NCI-H345 treated with DMSO at 0.1 percent for 48 hours (cell line): Measurements from ENCODE around the gene MXRA7.
"Not testable (repeated sequence)": the region's sequence is repeated elsewhere in the genome, so short reads cannot be mapped to it uniquely, and the experiment has no call there.

ENCODE experiments used
- DNase-seq: peaks from one replicate; lab custom pipeline; 2025; ENCODE audit not compliant: unreplicated experiment; lab: John Stamatoyannopoulos, UW

Gene MXRA7

GRCh38 chr17:76716146-76716838 lies 5.5 kb upstream of the MXRA7 start:
- no peak for DNase-seq

- DNase-seq, result no peak
Observed at GRCh38 chr17:76715496-76715830, 4.7 kb upstream of the MXRA7 start.

DNA sequence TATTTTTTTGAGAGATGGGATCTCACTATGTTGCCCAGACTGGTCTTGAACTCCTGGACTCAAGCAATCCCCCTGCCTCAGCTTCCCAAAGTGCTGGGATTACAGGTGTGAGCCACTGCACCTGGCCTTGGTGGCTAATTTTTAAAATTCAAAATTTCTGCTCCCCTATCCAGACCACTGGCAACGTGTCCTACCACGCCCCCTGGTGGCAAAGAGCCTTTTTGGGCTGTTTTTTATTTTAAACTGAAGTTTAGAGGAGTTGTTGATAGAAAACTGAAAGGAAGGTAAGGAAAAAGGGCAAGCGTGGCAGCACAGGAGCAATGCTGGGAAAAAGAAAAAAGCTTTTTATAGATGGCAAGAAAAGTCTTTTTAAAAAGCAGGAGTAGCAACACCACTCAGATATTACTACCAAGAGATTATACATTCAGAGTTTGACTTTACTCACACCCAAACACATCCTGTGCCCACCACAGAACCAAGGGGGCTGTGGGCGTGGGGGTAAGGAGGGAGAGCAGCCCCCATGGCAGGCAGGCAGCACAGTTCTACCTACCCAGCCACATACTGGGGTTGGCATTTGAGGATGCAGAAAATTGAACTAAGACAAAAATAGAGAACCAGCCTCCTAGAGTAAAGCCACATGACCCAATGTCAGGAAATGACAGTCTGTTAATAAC lies 4.2 kb upstream of the MXRA7 start:
- no peak for DNase-seq

GRCh38 chr17:76714336-76714735 lies 3.6 kb upstream of the MXRA7 start:
- no peak for DNase-seq

DNA sequence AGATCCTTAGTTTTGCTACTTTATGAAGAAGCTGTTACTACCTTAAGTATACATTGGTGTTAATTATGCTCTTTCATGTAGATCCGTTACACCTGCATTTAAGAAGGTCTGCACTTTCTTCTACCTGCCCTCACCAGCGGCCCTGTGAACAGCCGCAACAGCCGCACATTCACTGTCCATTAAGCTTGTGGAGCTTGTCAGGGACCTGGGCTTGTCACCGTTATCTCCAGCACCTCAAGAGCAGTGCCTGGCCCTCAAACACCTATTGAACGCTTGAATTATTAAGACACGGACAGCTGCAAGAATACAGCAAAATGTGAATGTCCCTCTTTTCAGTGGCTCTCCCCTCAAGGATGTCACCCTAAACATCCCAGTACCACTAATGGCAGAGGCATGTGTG lies 3.0 kb upstream of the MXRA7 start:
- DNase-seq, result no peak

GRCh38 chr17:76712321-76712720 lies 1.6 kb upstream of the MXRA7 start:
- DNase-seq, result not testable (repeated sequence)

DNA sequence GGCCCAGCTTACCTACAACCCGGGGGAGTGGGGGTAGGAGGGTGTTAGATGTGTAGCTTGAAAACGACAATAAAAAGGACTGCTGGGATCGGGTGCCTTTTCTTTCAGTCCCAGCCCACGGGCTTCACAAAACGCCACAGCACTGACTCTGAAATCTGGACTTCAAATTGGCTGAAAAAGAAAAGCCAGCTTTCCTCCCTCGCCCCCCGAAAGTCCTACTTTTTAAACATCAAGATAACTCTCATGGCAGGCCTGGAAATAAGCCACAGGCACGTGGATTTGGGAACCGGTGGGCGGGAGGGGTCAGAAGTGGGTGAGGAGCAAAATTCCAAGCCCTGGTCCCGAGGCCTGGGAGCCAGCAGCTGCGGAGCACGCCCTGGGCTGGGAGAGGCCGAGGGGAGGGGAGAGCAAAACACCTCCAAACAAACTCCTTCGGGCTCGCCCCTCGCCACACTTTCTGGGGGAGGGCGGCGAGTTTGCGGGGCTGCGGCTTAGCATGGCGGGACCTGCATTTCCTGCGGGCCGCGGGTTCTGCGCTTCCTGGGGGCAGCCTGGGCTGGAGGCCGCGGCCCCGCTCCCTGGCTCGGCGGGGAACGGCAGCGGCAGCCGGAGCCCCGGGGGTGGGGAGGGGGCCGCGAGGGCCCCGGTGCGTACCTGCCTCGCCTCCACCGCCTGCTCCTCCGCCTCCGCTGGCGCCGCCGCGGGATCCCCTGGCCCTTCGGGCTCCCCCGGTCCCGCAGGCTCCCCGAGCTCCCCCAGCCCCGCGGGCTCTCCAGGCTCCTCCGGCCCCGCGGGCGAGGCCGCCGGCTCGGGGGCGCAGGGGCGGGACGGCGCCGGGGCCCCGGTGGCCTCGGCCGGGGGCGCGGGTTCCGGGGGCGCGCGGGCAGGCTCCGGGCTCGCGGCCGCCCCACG lies 558 bp downstream of the MXRA7 start:
- not testable (repeated sequence) for DNase-seq

- DNase-seq, result no peak
Observed at GRCh38 chr17:76709077-76709950, 1.5 kb downstream of the MXRA7 start.

- no peak for DNase-seq
Observed at GRCh38 chr17:76707985-76708807, 2.6 kb downstream of the MXRA7 start.

DNA sequence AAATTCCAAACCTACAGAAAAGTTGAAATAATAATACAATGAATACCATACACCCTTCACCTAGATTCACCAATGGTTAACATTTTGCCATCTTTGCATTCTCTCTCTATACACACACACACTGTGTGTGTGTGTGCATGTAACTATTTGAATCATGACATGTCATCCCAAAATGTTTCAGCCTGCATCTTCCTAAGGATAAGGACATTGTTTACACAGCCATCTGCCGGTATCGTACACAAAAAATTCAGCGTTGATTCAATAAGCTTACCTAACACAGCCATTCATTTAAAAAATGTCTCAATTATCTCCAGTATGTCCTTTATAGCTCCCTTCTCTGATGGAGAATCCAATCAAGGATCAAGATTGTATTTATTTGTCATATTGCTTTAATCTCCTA lies 3.9 kb downstream of the MXRA7 start:
- DNase-seq, result no peak

- no peak for DNase-seq
Observed at GRCh38 chr17:76704805-76705204, 6.0 kb downstream of the MXRA7 start.

- no peak for DNase-seq
Observed at GRCh38 chr17:76702941-76703637, 7.7 kb downstream of the MXRA7 start.

DNA sequence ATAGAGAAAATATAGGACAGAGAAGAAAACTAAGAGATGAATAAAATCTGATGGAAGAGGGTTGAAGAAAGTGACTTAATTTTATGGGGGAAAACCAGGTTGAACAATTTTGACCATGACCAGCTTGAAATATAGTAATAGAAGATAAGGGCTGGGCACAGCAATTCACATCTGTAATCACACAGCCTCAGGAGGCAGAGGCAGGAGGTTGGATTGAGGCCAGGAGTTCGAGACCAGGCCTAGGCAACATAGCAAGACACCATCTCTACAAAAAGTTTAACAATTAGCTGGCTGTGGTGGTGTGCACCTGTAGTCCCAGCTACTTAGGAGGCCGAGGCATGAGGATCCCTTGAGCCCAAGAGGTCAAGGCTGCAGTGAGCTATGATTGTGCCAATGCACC lies 8.7 kb downstream of the MXRA7 start:
- DNase-seq, result no peak

DNA sequence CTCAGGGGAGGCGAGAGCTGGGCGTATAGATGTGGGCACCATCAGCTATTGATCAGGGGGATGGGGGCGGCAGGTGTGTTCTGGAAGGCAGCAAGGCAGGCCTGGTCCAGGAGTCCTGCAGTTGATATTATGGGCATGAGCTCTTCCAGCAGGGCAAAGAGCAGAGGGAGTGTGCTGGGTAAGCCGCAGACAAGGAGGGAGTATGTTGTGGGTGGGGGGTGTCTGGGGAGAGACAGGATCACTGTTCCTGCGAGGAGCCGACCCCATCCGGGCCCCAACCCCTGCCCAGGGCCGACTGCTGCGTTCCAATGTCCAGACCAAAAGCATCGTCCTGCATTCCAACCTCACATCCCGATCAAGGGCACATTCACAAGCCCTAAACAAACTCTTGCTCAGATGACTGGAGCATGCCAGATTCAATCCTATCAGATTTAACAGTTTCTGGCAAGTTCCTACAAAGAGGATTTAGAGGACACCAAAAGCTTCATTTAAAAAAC lies 9.2 kb downstream of the MXRA7 start:
- DNase-seq, result no peak

DNA sequence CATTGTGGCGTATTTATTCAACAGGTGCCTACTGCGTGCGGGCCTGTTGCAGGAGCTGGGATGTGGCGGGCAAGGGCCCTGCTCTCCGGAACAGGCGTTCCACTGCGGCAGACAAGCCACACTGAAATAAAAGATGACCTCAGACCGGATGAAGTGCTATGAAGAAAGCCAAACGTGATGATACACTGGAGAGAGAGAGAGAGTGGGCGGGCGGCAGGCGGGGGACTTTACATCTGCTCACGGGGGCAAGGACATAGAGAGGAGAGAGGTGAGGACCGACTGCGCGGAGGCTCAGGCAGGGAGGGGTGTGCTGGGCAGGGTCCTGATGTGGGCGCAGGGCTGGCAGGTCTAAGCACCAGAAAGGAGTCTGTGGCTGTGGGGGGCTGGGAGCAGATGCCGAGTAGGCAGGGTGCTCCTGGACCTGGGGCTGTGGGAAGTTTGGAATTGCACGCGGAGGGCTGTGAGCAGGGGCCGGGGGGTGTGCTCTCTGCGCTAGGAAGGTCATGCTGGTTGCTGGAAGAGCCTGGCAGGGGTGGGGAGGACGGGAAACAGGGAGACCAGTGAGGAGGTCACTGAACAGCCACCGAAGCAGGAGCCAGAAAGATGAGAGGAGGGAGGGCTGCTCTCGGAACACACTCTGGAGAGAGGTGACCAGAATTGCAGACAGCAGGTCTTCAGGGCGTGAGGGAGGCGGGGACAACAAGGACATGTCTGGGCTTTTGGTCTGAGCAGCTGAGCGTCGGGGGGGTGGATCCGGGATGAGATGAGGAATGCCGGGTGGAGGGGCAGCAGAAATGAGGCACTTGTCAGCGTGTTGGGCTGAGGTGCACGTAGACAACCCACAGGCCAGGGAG lies 9.9 kb downstream of the MXRA7 start:
- DNase-seq, result no peak

GRCh38 chr17:76700270-76700616 lies 10.5 kb downstream of the MXRA7 start:
- no peak for DNase-seq

GRCh38 chr17:76698466-76698977 lies 12.2 kb downstream of the MXRA7 start:
- not testable (repeated sequence) for DNase-seq
